Spleen (tissue), 11 donors: ENCODE results near the gene TGDS. TPM values are rescaled to one million over a fixed set of nuclear protein-coding genes. Genes with fewer than 3 reads are reported as not detected.

ENCODE experiments used
- DNase-seq: peaks from one replicate; pipeline ENCODE4 v3.0.0-alpha.2; 2020
- H3K27ac ChIP-seq, 8 donors: fragments of 200-600 bp; sonication (generic) in 7 of 8; 1 replicate in 4 of 8; 2 replicates in 4 of 8; pipeline versions ENCODE4 v1.5.0 to v1.8.0; 2016 to 2021; ENCODE audit warnings: inconsistent platforms in 4 of 8, mild to moderate bottlenecking in 4 of 8, moderate library complexity in 1 of 8
- H3K27me3 ChIP-seq, 7 donors: fragments of 200-600 bp; sonication (generic) in 6 of 7; replicated peaks in 1 of 7; 1 replicate in 4 of 7; 2 replicates in 3 of 7; pipeline versions ENCODE4 v1.5.0 to v1.8.0; 2016 to 2021; ENCODE audit warnings: inconsistent platforms in 3 of 7, mild to moderate bottlenecking in 1 of 7
- H3K36me3 ChIP-seq, 6 donors: fragments of 200-600 bp; sonication (generic) in 5 of 6; 1 replicate in 4 of 6; 2 replicates in 2 of 6; pipeline versions ENCODE4 v1.5.0 to v1.8.0; 2016 to 2021; ENCODE audit warnings: inconsistent platforms in 2 of 6
- H3K4me1 ChIP-seq, 6 donors: fragments of 200-600 bp; sonication (generic) in 5 of 6; 1 replicate in 3 of 6; 2 replicates in 3 of 6; pipeline versions ENCODE4 v1.5.0 to v1.8.0; 2016 to 2021; ENCODE audit warnings: inconsistent platforms in 3 of 6
- H3K4me3 ChIP-seq, 8 donors: fragments of 200-600 bp; sonication (generic) in 7 of 8; 1 replicate in 4 of 8; 2 replicates in 4 of 8; pipeline versions ENCODE4 v1.5.0 to v1.8.0; 2016 to 2021; ENCODE audit warnings: inconsistent platforms in 4 of 8, mild to moderate bottlenecking in 4 of 8, moderate library complexity in 2 of 8
- H3K9me3 ChIP-seq, 8 donors: fragments of 200-600 bp; sonication (generic) in 7 of 8; 1 replicate in 4 of 8; 2 replicates in 4 of 8; pipeline versions ENCODE4 v1.5.0 to v1.8.0; 2016 to 2021; ENCODE audit warnings: inconsistent platforms in 4 of 8
- CTCF ChIP-seq, 11 experiments: fragments of 200-600 bp in 7 of 11; fragments of 450-650 bp in 4 of 11; sonication (generic) in 4 of 11; IDR thresholded peaks in 8 of 11; conservative IDR thresholded peaks in 3 of 11; 1 replicate in 7 of 11; 2 replicates in 4 of 11; pipeline versions ENCODE4 v1.4.0 to v1.8.0; 2016 to 2021; ENCODE audit warnings: antibody characterized with exemption in 11 of 11, inconsistent platforms in 4 of 11, mild to moderate bottlenecking in 1 of 11
- POLR2A ChIP-seq, 3 donors: fragments of 450-650 bp; IDR thresholded peaks; one replicate each; pipeline ENCODE4 v1.5.1; 2017; ENCODE audit warnings: antibody characterized with exemption in 3 of 3, mild to moderate bottlenecking in 1 of 3
- POLR2AphosphoS5 ChIP-seq, 3 donors: sonication (generic); formaldehyde crosslinking; IDR thresholded peaks; one replicate each; pipeline ENCODE4 v1.5.1; 2017; ENCODE audit warnings: antibody characterized with exemption in 3 of 3
- WGBS, 5 donors: extraction: QIAGEN DNeasy Blood & Tissue Kit in 3 of 5; methylation state at CpG; one replicate each; pipeline versions ENCODE4 v1.1.5 to v1.1.7; 2013 to 2018; 5-methylcytosine and 5-hydroxymethylcytosine counted together
- intact Hi-C: fragments of 100-400 bp; cut with DNase I; formaldehyde crosslinking; loops from one replicate; pipeline ENCODE4 v1.15.0; 2023; ENCODE audit warnings: low total_unique reads
- polyA plus RNA-seq, 3 donors: library from polyadenylated mRNA; stranded (reverse); fragments of 200-250 nt; gene quantifications; one replicate each; pipeline ENCODE4 v1.2.1, GENCODE V29; 2013
- total RNA-seq, 7 donors: library from RNA; depleted of rRNA in 3 of 7; stranded (reverse); fragments of >200 nt in 3 of 7; fragmentation: NEBNext Ultra II Directional in 4 of 7; extraction: Animal tissue kit (Norgen Biotek cat#: 25700) in 4 of 7; gene quantifications; one replicate each; pipeline versions ENCODE4 v1.1.0 to v1.2.1, GENCODE V29; 2016 to 2021
- donor health status: healthy with polysubstance abuse.
- donor health status: DM: no; HTN: no; CAD: no; lungs with moderate emphysema.
- donor health status: DM: no; HTN: no; CAD: no.
- donor health status: Bipolar disorder and iron deficiency.
- donor health status: healthy.
- donor health status: DM: no; HTN: no; CAD: no.
- donor health status: DM: yes; HTN: yes; CAD: no.

Gene TGDS
- total and polyA plus RNA-seq, 10 donors: 9.6 to 16.3 (median 11.7) TPM

GRCh38 chr13:94546061-94546839, 49.7 kb downstream of the TGDS start:
- no peak for DNase-seq
- Histone ChIP-seq H3K4me3 (no peak overlapping the region), H3K4me1 (peaks cover 6 to 23% (median 13%) of the 10 kb centered on the region in 6 donors), H3K9me3 (no peaks in the 10 kb centered on the region), H3K27me3 (peaks cover 0 to 9% (median 0%) of the 10 kb centered on the region in 7 donors), H3K36me3 (no peaks in the 10 kb centered on the region), H3K27ac (no peak overlapping the region)
- WGBS, 5 donors: 90 to 95% (median 92%) methylated on average over 10 of the region's 10 CpGs
- intact Hi-C loops: no loop called here
- TF ChIP-seq CTCF (IDR thresholded peaks at IDR 0.05 in 8 of 11, conservative IDR thresholded peaks at IDR 0.05 in 3 of 11) (no peak), POLR2A (IDR thresholded peaks at IDR 0.05) (no peak), POLR2AphosphoS5 (IDR thresholded peaks at IDR 0.05) (no peak)

- no peaks in the 10 kb centered on the region for H3K36me3 ChIP-seq
- no peak for DNase-seq
- H3K4me1 ChIP-seq: peaks cover 6 to 18% (median 11%) of the 10 kb centered on the region in 6 donors
- intact Hi-C loops: no loop called here
- no peak for TF ChIP-seq POLR2AphosphoS5 (IDR thresholded peaks at IDR 0.05)
- no peak overlapping the region for H3K4me3 ChIP-seq
- no peaks in the 10 kb centered on the region for H3K9me3 ChIP-seq
- WGBS, 5 donors: 73 to 94% (median 83%) methylated on average over 4 of the region's 4 CpGs
- peaks cover 0 to 6% (median 0%) of the 10 kb centered on the region in 7 donors for H3K27me3 ChIP-seq
- no peak overlapping the region for H3K27ac ChIP-seq
Observed at GRCh38 chr13:94544922-94545321, 51.0 kb downstream of the TGDS start.

GRCh38 chr13:94542917-94543316, 53.0 kb downstream of the TGDS start:
- DNase-seq: no peak
- Histone ChIP-seq H3K4me1 (peaks cover under 1 to 2% (median 2%) of the 10 kb centered on the region in 6 donors), H3K27me3 (no peaks in the 10 kb centered on the region), H3K36me3 (no peaks in the 10 kb centered on the region), H3K4me3 (no peak overlapping the region), H3K27ac (no peak overlapping the region), H3K9me3 (no peaks in the 10 kb centered on the region)
- intact Hi-C loops: no loop called here
- TF ChIP-seq POLR2A (IDR thresholded peaks at IDR 0.05) (no peak), POLR2AphosphoS5 (IDR thresholded peaks at IDR 0.05) (no peak), CTCF (IDR thresholded peaks at IDR 0.05 in 8 of 11, conservative IDR thresholded peaks at IDR 0.05 in 3 of 11) (no peak)
- 65 to 80% (median 70%) methylated on average over 6 of the region's 6 CpGs for WGBS, 5 donors

- intact Hi-C loops: no loop called here
- no peak overlapping the region for H3K27ac ChIP-seq
Observed at GRCh38 chr13:94537740-94538630, 58.0 kb downstream of the TGDS start.

More at GRCh38 chr13:94537740-94538630, 58.0 kb downstream of the TGDS start:
- Histone ChIP-seq H3K36me3 (no peaks in the 10 kb centered on the region), H3K9me3 (no peaks in the 10 kb centered on the region), H3K4me1 (no peaks in the 10 kb centered on the region), H3K4me3 (no peak overlapping the region), H3K27me3 (no peaks in the 10 kb centered on the region)
- TF ChIP-seq POLR2A (IDR thresholded peaks at IDR 0.05) (no peak), CTCF (IDR thresholded peaks at IDR 0.05 in 8 of 11, conservative IDR thresholded peaks at IDR 0.05 in 3 of 11) (no peak), POLR2AphosphoS5 (IDR thresholded peaks at IDR 0.05) (no peak)
- DNase-seq: no peak
- WGBS, 5 donors: 90 to 93% (median 91%) methylated on average over 7 of the region's 7 CpGs
